Suprapubic skin (tissue), 4 donors: ENCODE data around the gene NAP1L5. TPM values are rescaled to one million over a fixed set of nuclear protein-coding genes. Genes with fewer than 3 reads are reported as not detected.

ENCODE experiments used
- DNase-seq, 2 donors: peaks; one replicate each; pipeline ENCODE4 v3.0.0-alpha.2; 2019; ENCODE audit warnings: low spot score in 2 of 2
- H3K27ac ChIP-seq: fragments of 200-600 bp; sonication (generic); one replicate; pipeline ENCODE4 v1.5.1; 2019
- H3K27me3 ChIP-seq: fragments of 200-600 bp; sonication (generic); one replicate; pipeline ENCODE4 v1.5.1; 2019
- H3K36me3 ChIP-seq: fragments of 200-600 bp; sonication (generic); one replicate; pipeline ENCODE4 v1.5.1; 2019
- H3K4me1 ChIP-seq: fragments of 200-600 bp; sonication (generic); one replicate; pipeline ENCODE4 v1.5.1; 2019
- H3K4me3 ChIP-seq: fragments of 200-600 bp; sonication (generic); one replicate; pipeline ENCODE4 v1.5.1; 2019; ENCODE audit warnings: mild to moderate bottlenecking
- H3K9me3 ChIP-seq: fragments of 200-600 bp; sonication (generic); one replicate; pipeline ENCODE4 v1.5.1; 2019
- CTCF ChIP-seq, 2 donors: fragments of 200-600 bp in 1 of 2; fragments of 450-650 bp in 1 of 2; sonication (generic) in 1 of 2; IDR thresholded peaks; one replicate each; pipeline ENCODE4 v1.5.1; 2016 to 2019; ENCODE audit warnings: antibody characterized with exemption in 2 of 2, mild to moderate bottlenecking in 1 of 2, moderate library complexity in 1 of 2
- EP300 ChIP-seq: sonication (generic); formaldehyde crosslinking; IDR thresholded peaks from one replicate; pipeline ENCODE4 v1.6.1; 2017; ENCODE audit warnings: antibody characterized with exemption
- POLR2A ChIP-seq, 2 donors: fragments of 450-650 bp; IDR thresholded peaks; one replicate each; pipeline ENCODE4 v1.6.1; 2017; ENCODE audit warnings: antibody characterized with exemption in 2 of 2, mild to moderate bottlenecking in 2 of 2, moderate library complexity in 2 of 2
- POLR2AphosphoS5 ChIP-seq, 3 donors: sonication (generic); formaldehyde crosslinking; IDR thresholded peaks; one replicate each; pipeline ENCODE4 v1.6.1; 2017; ENCODE audit warnings: antibody characterized with exemption in 3 of 3
- WGBS: methylation state at CpG from one replicate; pipeline ENCODE4 v1.1.5; 2018; 5-methylcytosine and 5-hydroxymethylcytosine counted together
- total RNA-seq, 4 donors: library from RNA; depleted of rRNA; stranded (reverse); fragments of >200 nt; gene quantifications; one replicate each; pipeline ENCODE4 v1.1.0, GENCODE V29; 2016

The NAP1L5 gene
- total RNA-seq, 4 donors from 2014 or later = 1.1 to 2.4 (median 2.0) TPM

GRCh38 chr4:88724406-88724805 lies 26.8 kb upstream of the NAP1L5 start:
- no peak for DNase-seq
- H3K36me3 ChIP-seq = peaks cover 66% of the 10 kb centered on the region
- H3K27ac ChIP-seq = no peak overlapping the region

GRCh38 chr4:88722828-88723227 lies 25.2 kb upstream of the NAP1L5 start:
- no peaks in the 10 kb centered on the region for H3K9me3 ChIP-seq
- no peaks in the 10 kb centered on the region for H3K27me3 ChIP-seq
- no peak for TF ChIP-seq POLR2AphosphoS5 (IDR thresholded peaks at IDR 0.05)
- no peak for TF ChIP-seq POLR2A (IDR thresholded peaks at IDR 0.05)
- no peak for TF ChIP-seq EP300
- no peak for TF ChIP-seq CTCF (IDR thresholded peaks at IDR 0.05)
- peaks cover 11% of the 10 kb centered on the region for H3K4me1 ChIP-seq
- no peak overlapping the region for H3K4me3 ChIP-seq
- no peak for DNase-seq
- WGBS = 64% methylated on average over 2 of the region's 2 CpGs
- H3K36me3 ChIP-seq = peaks cover 58% of the 10 kb centered on the region
- no peak overlapping the region for H3K27ac ChIP-seq

More at GRCh38 chr4:88724406-88724805, 26.8 kb upstream of the NAP1L5 start:
- H3K4me1 ChIP-seq = peaks cover 11% of the 10 kb centered on the region
- 86% methylated on average over 2 of the region's 2 CpGs for WGBS
- no peak for TF ChIP-seq EP300
- no peak for TF ChIP-seq CTCF (IDR thresholded peaks at IDR 0.05)
- TF ChIP-seq POLR2AphosphoS5 (IDR thresholded peaks at IDR 0.05) = no peak
- no peak for TF ChIP-seq POLR2A (IDR thresholded peaks at IDR 0.05)
- no peak overlapping the region for H3K4me3 ChIP-seq
- no peaks in the 10 kb centered on the region for H3K9me3 ChIP-seq
- no peaks in the 10 kb centered on the region for H3K27me3 ChIP-seq

GRCh38 chr4:88722276-88722780 lies 24.7 kb upstream of the NAP1L5 start:
- peaks cover 54% of the 10 kb centered on the region for H3K36me3 ChIP-seq

GRCh38 chr4:88720451-88721428 lies 23.1 kb upstream of the NAP1L5 start:
- no peak for DNase-seq
- H3K36me3 ChIP-seq = peaks cover 57% of the 10 kb centered on the region

More at GRCh38 chr4:88722276-88722780, 24.7 kb upstream of the NAP1L5 start:
- TF ChIP-seq CTCF (IDR thresholded peaks at IDR 0.05) (no peak), POLR2A (IDR thresholded peaks at IDR 0.05) (no peak)
- Histone ChIP-seq H3K9me3 (no peaks in the 10 kb centered on the region), H3K27ac (no peak overlapping the region), H3K27me3 (no peaks in the 10 kb centered on the region), H3K4me3 (no peak overlapping the region), H3K4me1 (peaks cover 11% of the 10 kb centered on the region)
- WGBS = 84% methylated on average over 10 of the region's 10 CpGs
- no peak for DNase-seq

More at GRCh38 chr4:88720451-88721428, 23.1 kb upstream of the NAP1L5 start:
- no peak overlapping the region for H3K4me3 ChIP-seq
- peaks cover 11% of the 10 kb centered on the region for H3K4me1 ChIP-seq
- no peaks in the 10 kb centered on the region for H3K27me3 ChIP-seq
- no peaks in the 10 kb centered on the region for H3K9me3 ChIP-seq
- H3K27ac ChIP-seq = peak overlapping the region; percentile 11
- TF ChIP-seq CTCF (IDR thresholded peaks at IDR 0.05) = no peak
- TF ChIP-seq EP300 = no peak
- TF ChIP-seq POLR2A (IDR thresholded peaks at IDR 0.05) = no peak
- 64% methylated on average over 10 of the region's 10 CpGs for WGBS
